Measurements from ENCODE around the gene ZSCAN2.
A peak's percentile ranks its signal among the peaks of the same experiment; 100 is the strongest.
"Not testable (repeated sequence)": the region's sequence is repeated elsewhere in the genome, so short reads cannot be mapped to it uniquely, and the experiment has no call there.

ZSCAN2 gene

GRCh38 chr15:84599906-84600305, 903 bp upstream of the ZSCAN2 start:
- DNase-seq = no peak

GRCh38 chr15:84600331-84600686, 500 bp upstream of the ZSCAN2 start:
- DNase-seq = peak; percentile 81

GRCh38 chr15:84601555-84601838, 688 bp downstream of the ZSCAN2 start:
- no peak for DNase-seq

- DNase-seq = no peak
Measured at GRCh38 chr15:84603630-84604379, 3.0 kb downstream of the ZSCAN2 start.

- DNase-seq = no peak
Measured at GRCh38 chr15:84604826-84605553, 4.2 kb downstream of the ZSCAN2 start.

GRCh38 chr15:84605554-84605882, 4.7 kb downstream of the ZSCAN2 start:
- DNase-seq = no peak

- DNase-seq = no peak
Measured at GRCh38 chr15:84606653-84607120, 5.9 kb downstream of the ZSCAN2 start.

GRCh38 chr15:84608707-84609284, 8.0 kb downstream of the ZSCAN2 start:
- DNase-seq = no peak

- DNase-seq = no peak
Measured at GRCh38 chr15:84609818-84610525, 9.2 kb downstream of the ZSCAN2 start.

- DNase-seq = no peak
Measured at GRCh38 chr15:84611631-84612030, 10.8 kb downstream of the ZSCAN2 start.

GRCh38 chr15:84616235-84616634, 15.4 kb downstream of the ZSCAN2 start:
- no peak for DNase-seq

GRCh38 chr15:84620626-84621025, 19.8 kb downstream of the ZSCAN2 start:
- DNase-seq = no peak

GRCh38 chr15:84621358-84621979, 20.7 kb downstream of the ZSCAN2 start:
- DNase-seq = no peak

- no peak for DNase-seq
Measured at GRCh38 chr15:84624359-84624758, 23.6 kb downstream of the ZSCAN2 start.

- no peak for DNase-seq
Measured at GRCh38 chr15:84625123-84625522, 24.3 kb downstream of the ZSCAN2 start.

- DNase-seq = no peak
Measured at GRCh38 chr15:84629033-84629432, 28.2 kb downstream of the ZSCAN2 start.

- no peak for DNase-seq
Measured at GRCh38 chr15:84631706-84632272, 31.0 kb downstream of the ZSCAN2 start.

- DNase-seq = peak; percentile 61
Measured at GRCh38 chr15:84633311-84634227, 32.8 kb downstream of the ZSCAN2 start.

- DNase-seq = no peak
Measured at GRCh38 chr15:84634228-84634837, 33.5 kb downstream of the ZSCAN2 start.

GRCh38 chr15:84638103-84638502, 37.3 kb downstream of the ZSCAN2 start:
- DNase-seq = peak; percentile 27

GRCh38 chr15:84641871-84642270, 41.1 kb downstream of the ZSCAN2 start:
- not testable (repeated sequence) for DNase-seq

Data from kidney glomerular epithelial cell (primary cell).